CD4-positive, alpha-beta T cell (primary cell): ENCODE measurements around the gene PARL. TPM values are rescaled to one million over a fixed set of nuclear protein-coding genes. Genes with fewer than 3 reads are reported as not detected.

Experiments
- ATAC-seq: fragments of 200-7000 bp; cut with Tn5 transposase; one replicate; pipeline ENCODE4 v1.10.0; 2022; ENCODE audit warnings: mild to moderate bottlenecking; ENCODE audit not compliant: poor library complexity
- CTCF ChIA-PET: fragments of 350-600 bp; sonication (Branson Sonifier 250); formaldehyde crosslinking; loops from one replicate; lab custom pipeline; 2021; ENCODE audit warnings: antibody characterized with exemption, inconsistent platforms; lab: Charles Lee
- POLR2A ChIA-PET: fragments of 350-600 bp; sonication (Branson Sonifier 250); formaldehyde crosslinking; loops from one replicate; lab custom pipeline; 2021; ENCODE audit warnings: antibody characterized with exemption, inconsistent platforms; lab: Charles Lee
- DNase-seq, 14 experiments: peaks; one replicate each; pipeline ENCODE4 v3.0.0-alpha.2; 2013 to 2020; ENCODE audit warnings: mixed read lengths in 2 of 14
- H3K27ac ChIP-seq, 2 donors: one replicate each; pipeline versions ENCODE4 v1.5.1 to v1.7.0; 2013; ENCODE audit warnings: low read length in 2 of 2, low read depth in 1 of 2, mild to moderate bottlenecking in 1 of 2
- H3K27me3 ChIP-seq, 2 experiments: 1 replicate in 1 of 2; 2 replicates in 1 of 2; pipeline versions ENCODE4 v1.6.1 to v1.7.0; 2013; ENCODE audit warnings: low read length in 2 of 2, control low read depth in 1 of 2, mild to moderate bottlenecking in 1 of 2, moderate library complexity in 1 of 2; ENCODE audit not compliant: insufficient read depth in 2 of 2, control insufficient read depth in 1 of 2
- H3K36me3 ChIP-seq: one replicate; pipeline ENCODE4 v1.6.1; 2013; ENCODE audit warnings: low read length, control low read depth; ENCODE audit not compliant: insufficient read depth
- H3K4me1 ChIP-seq: one replicate; pipeline ENCODE4 v1.6.1; 2013; ENCODE audit warnings: low read length, control low read depth; ENCODE audit not compliant: insufficient read depth
- H3K4me3 ChIP-seq: one replicate; pipeline ENCODE4 v1.5.1; 2013; ENCODE audit warnings: mild to moderate bottlenecking, low read length, moderate library complexity
- H3K9me3 ChIP-seq, 2 experiments: 1 replicate in 1 of 2; 2 replicates in 1 of 2; pipeline versions ENCODE4 v1.6.1 to v1.7.0; 2013; ENCODE audit warnings: low read length in 2 of 2, mild to moderate bottlenecking in 2 of 2, control low read depth in 1 of 2, moderate library complexity in 1 of 2; ENCODE audit not compliant: control insufficient read depth in 1 of 2, insufficient read depth in 1 of 2
- H3K27ac Mint-ChIP-seq: one replicate; pipeline ENCODE4 v1.8.0; 2020; ENCODE audit warnings: mixed read lengths
- H3K27me3 Mint-ChIP-seq: one replicate; pipeline ENCODE4 v1.8.0; 2021; ENCODE audit warnings: mixed read lengths
- H3K36me3 Mint-ChIP-seq: one replicate; pipeline ENCODE4 v1.8.0; 2021; ENCODE audit warnings: low read depth, mixed read lengths
- H3K4me1 Mint-ChIP-seq: one replicate; pipeline ENCODE4 v1.8.0; 2021; ENCODE audit warnings: low read depth, mixed read lengths
- H3K4me3 Mint-ChIP-seq: one replicate; pipeline ENCODE4 v1.8.0; 2020; ENCODE audit warnings: mild to moderate bottlenecking, mixed read lengths
- H3K9me3 Mint-ChIP-seq: one replicate; pipeline ENCODE4 v1.8.0; 2020; ENCODE audit warnings: mixed read lengths
- intact Hi-C, 2 experiments: fragments of 100-400 bp; cut with DNase I in 1 of 2; cut with micrococcal nuclease in 1 of 2; formaldehyde crosslinking; loops; one replicate each; pipeline versions ENCODE4 v1.15.1 to v1.9.0; 2023 to 2025; cut with DNase I, micrococcal nuclease
- total RNA-seq, 174 experiments: library from RNA in 2 of 174; stranded (reverse) in 2 of 174; gene quantifications; one replicate each; pipeline ENCODE4 v1.2.3 and lab custom pipeline; 2021 to 2026
- TF ChIP-seq, protein P1 (sequence below): fragments of 200-600 bp; IDR thresholded peaks from one replicate; pipeline ENCODE4 v1.8.0; 2022; ENCODE audit warnings: antibody characterized with exemption, mild to moderate bottlenecking

Gene PARL
- total RNA-seq, 2 experiments from 2014 or later = 36.9 to 40.0 TPM

DNA sequence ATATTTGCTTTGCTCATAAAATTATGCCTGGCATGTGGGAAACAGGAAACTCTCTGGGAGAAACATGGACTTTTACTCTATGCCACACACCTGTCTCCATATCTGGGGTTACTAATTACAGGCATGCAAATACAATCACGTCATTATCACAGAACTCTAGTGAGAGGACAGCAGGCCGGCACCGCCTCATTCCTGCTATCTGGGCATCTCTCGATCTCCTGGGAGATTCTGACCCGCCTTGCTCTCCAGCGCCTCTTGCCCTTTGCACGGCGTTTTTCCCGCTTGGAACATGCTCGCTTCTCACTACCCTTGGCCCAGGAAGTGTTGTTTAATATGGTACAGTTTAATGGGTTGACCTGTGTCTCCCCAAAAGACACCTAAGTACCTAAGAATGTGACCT, 45.4 kb upstream of the PARL start:
- Mint-ChIP-seq H3K4me1 (no peaks in the 10 kb centered on the region), H3K9me3 (no peaks in the 10 kb centered on the region), H3K4me3 (no peak overlapping the region), H3K27ac (no peak overlapping the region), H3K36me3 (peaks cover 42% of the 10 kb centered on the region), H3K27me3 (no peaks in the 10 kb centered on the region)
- Histone ChIP-seq H3K27ac (no peak overlapping the region), H3K36me3 (peaks cover 12% of the 10 kb centered on the region), H3K9me3 (no peaks in the 10 kb centered on the region), H3K27me3 (no peaks in the 10 kb centered on the region), H3K4me3 (no peak overlapping the region), H3K4me1 (no peaks in the 10 kb centered on the region)
- CTCF ChIA-PET = no interaction called here
- TF ChIP-seq, protein P1, sequence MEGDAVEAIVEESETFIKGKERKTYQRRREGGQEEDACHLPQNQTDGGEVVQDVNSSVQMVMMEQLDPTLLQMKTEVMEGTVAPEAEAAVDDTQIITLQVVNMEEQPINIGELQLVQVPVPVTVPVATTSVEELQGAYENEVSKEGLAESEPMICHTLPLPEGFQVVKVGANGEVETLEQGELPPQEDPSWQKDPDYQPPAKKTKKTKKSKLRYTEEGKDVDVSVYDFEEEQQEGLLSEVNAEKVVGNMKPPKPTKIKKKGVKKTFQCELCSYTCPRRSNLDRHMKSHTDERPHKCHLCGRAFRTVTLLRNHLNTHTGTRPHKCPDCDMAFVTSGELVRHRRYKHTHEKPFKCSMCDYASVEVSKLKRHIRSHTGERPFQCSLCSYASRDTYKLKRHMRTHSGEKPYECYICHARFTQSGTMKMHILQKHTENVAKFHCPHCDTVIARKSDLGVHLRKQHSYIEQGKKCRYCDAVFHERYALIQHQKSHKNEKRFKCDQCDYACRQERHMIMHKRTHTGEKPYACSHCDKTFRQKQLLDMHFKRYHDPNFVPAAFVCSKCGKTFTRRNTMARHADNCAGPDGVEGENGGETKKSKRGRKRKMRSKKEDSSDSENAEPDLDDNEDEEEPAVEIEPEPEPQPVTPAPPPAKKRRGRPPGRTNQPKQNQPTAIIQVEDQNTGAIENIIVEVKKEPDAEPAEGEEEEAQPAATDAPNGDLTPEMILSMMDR = no peak
- no peak for ATAC-seq
- no peak for DNase-seq
- POLR2A ChIA-PET = no interaction called here
- intact Hi-C loops = no loop called here

DNA sequence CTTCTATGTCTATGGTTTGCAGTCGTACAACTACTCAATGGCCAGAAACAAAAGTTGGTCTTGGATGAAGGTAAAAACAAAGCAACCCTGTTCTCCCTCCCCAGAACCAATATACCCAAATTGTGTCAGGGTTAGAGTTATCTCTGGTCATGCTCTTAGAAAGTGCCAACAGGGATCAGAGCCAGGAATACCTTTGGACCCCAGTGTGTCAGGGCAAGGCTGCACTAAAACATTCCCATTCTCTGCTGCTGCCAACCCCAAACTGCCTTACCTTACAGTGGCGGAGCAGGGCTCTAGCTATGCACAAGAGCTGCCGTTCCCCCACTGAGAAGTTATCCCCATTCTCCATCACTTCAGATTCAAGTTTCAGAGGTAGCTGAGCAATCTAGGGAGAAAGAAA, 42.4 kb upstream of the PARL start:
- TF ChIP-seq, protein P1 = no peak
- Mint-ChIP-seq H3K4me1 (no peaks in the 10 kb centered on the region), H3K9me3 (no peaks in the 10 kb centered on the region), H3K27ac (no peak overlapping the region), H3K27me3 (no peaks in the 10 kb centered on the region), H3K4me3 (no peak overlapping the region), H3K36me3 (peaks cover 54% of the 10 kb centered on the region)
- Histone ChIP-seq H3K27me3 (no peaks in the 10 kb centered on the region), H3K4me3 (no peak overlapping the region), H3K36me3 (peaks cover 18% of the 10 kb centered on the region), H3K27ac (no peak overlapping the region), H3K9me3 (no peaks in the 10 kb centered on the region), H3K4me1 (no peaks in the 10 kb centered on the region)
- ATAC-seq (no peak), DNase-seq (no peak)
- intact Hi-C loops = no loop called here
- CTCF ChIA-PET = no interaction called here
- POLR2A ChIA-PET = no interaction called here

DNA sequence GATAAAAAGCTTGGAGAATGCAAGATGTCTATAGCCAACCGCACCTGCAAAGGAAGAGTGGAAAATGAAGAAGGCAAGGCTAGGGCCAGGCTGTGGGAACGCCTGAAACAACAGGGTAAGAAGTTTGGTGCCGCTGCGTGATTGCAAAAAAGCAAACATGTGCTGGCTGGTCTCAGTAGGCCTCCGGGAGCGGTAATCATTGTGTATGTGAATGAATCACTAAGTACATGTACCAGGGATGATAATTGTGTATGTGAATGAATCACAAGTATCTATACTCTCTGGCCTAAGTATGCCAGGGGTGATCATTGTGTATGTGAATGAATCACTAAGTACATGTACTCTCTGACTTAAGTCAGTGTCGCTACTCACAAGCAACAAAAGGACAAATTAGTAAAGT, 40.3 kb upstream of the PARL start:
- Mint-ChIP-seq H3K9me3 (no peaks in the 10 kb centered on the region), H3K36me3 (peaks cover 49% of the 10 kb centered on the region), H3K27me3 (no peaks in the 10 kb centered on the region), H3K27ac (no peak overlapping the region), H3K4me1 (no peaks in the 10 kb centered on the region), H3K4me3 (no peak overlapping the region)
- Histone ChIP-seq H3K4me3 (no peak overlapping the region), H3K9me3 (no peaks in the 10 kb centered on the region), H3K36me3 (peaks cover 16% of the 10 kb centered on the region), H3K27ac (no peak overlapping the region), H3K4me1 (no peaks in the 10 kb centered on the region), H3K27me3 (no peaks in the 10 kb centered on the region)
- CTCF ChIA-PET = no interaction called here
- ATAC-seq = no peak
- DNase-seq = no peak
- intact Hi-C loops = no loop called here
- POLR2A ChIA-PET = no interaction called here
- TF ChIP-seq, protein P1 = no peak
